ENCODE measurements around the gene SOBP.

The SOBP gene

GRCh38 chr6:107666981-107667601 lies 177.2 kb downstream of the SOBP start:
- TF ChIP-seq ZNF274 (IDR thresholded peaks at IDR 0.05; ENCODE audit: low read depth, low read length): no peak

GRCh38 chr6:107667790-107668189 lies 177.9 kb downstream of the SOBP start:
- no peak for TF ChIP-seq ZNF274 (IDR thresholded peaks at IDR 0.05; ENCODE audit: low read depth, low read length)
- no peak overlapping the region for H3K4me3 ChIP-seq (ENCODE audit: low read length)

More at GRCh38 chr6:107666981-107667601, 177.2 kb downstream of the SOBP start:
- no peak overlapping the region for H3K4me3 ChIP-seq (ENCODE audit: low read length)

GRCh38 chr6:107668743-107669474 lies 179.0 kb downstream of the SOBP start:
- H3K4me3 ChIP-seq (ENCODE audit: low read length): no peak overlapping the region
- no peak for TF ChIP-seq ZNF274 (IDR thresholded peaks at IDR 0.05; ENCODE audit: low read depth, low read length)

GRCh38 chr6:107670792-107671199 lies 180.9 kb downstream of the SOBP start:
- H3K4me3 ChIP-seq (ENCODE audit: low read length): no peak overlapping the region

GRCh38 chr6:107673076-107673494 lies 183.2 kb downstream of the SOBP start:
- TF ChIP-seq ZNF274 (IDR thresholded peaks at IDR 0.05; ENCODE audit: low read depth, low read length): no peak
- H3K4me3 ChIP-seq (ENCODE audit: low read length): no peak overlapping the region

More at GRCh38 chr6:107670792-107671199, 180.9 kb downstream of the SOBP start:
- no peak for TF ChIP-seq ZNF274 (IDR thresholded peaks at IDR 0.05; ENCODE audit: low read depth, low read length)

- H3K4me3 ChIP-seq (ENCODE audit: low read length): no peak overlapping the region
- no peak for TF ChIP-seq ZNF274 (IDR thresholded peaks at IDR 0.05; ENCODE audit: low read depth, low read length)
Measured at GRCh38 chr6:107674995-107675738, 185.2 kb downstream of the SOBP start.

GRCh38 chr6:107676042-107676441 lies 186.1 kb downstream of the SOBP start:
- H3K4me3 ChIP-seq (ENCODE audit: low read length): no peak overlapping the region
- no peak for TF ChIP-seq ZNF274 (IDR thresholded peaks at IDR 0.05; ENCODE audit: low read depth, low read length)

- no peak overlapping the region for H3K4me3 ChIP-seq (ENCODE audit: low read length)
Measured at GRCh38 chr6:107677399-107677798, 187.5 kb downstream of the SOBP start.

GRCh38 chr6:107679457-107679856 lies 189.5 kb downstream of the SOBP start:
- TF ChIP-seq ZNF274 (IDR thresholded peaks at IDR 0.05; ENCODE audit: low read depth, low read length): no peak
- H3K4me3 ChIP-seq (ENCODE audit: low read length): no peak overlapping the region

More at GRCh38 chr6:107677399-107677798, 187.5 kb downstream of the SOBP start:
- TF ChIP-seq ZNF274 (IDR thresholded peaks at IDR 0.05; ENCODE audit: low read depth, low read length): no peak

GRCh38 chr6:107682721-107683120 lies 192.8 kb downstream of the SOBP start:
- H3K4me3 ChIP-seq (ENCODE audit: low read length): no peak overlapping the region
- TF ChIP-seq ZNF274 (IDR thresholded peaks at IDR 0.05; ENCODE audit: low read depth, low read length): no peak

GRCh38 chr6:107683183-107683582 lies 193.3 kb downstream of the SOBP start:
- no peak for TF ChIP-seq ZNF274 (IDR thresholded peaks at IDR 0.05; ENCODE audit: low read depth, low read length)
- no peak overlapping the region for H3K4me3 ChIP-seq (ENCODE audit: low read length)

- no peak overlapping the region for H3K4me3 ChIP-seq (ENCODE audit: low read length)
- TF ChIP-seq ZNF274 (IDR thresholded peaks at IDR 0.05; ENCODE audit: low read depth, low read length): no peak
Measured at GRCh38 chr6:107684996-107685395, 195.1 kb downstream of the SOBP start.

GRCh38 chr6:107689190-107689589 lies 199.3 kb downstream of the SOBP start:
- no peak overlapping the region for H3K4me3 ChIP-seq (ENCODE audit: low read length)
- no peak for TF ChIP-seq ZNF274 (IDR thresholded peaks at IDR 0.05; ENCODE audit: low read depth, low read length)

- TF ChIP-seq ZNF274 (IDR thresholded peaks at IDR 0.05; ENCODE audit: low read depth, low read length): no peak
- no peak overlapping the region for H3K4me3 ChIP-seq (ENCODE audit: low read length)
Measured at GRCh38 chr6:107689951-107690642, 200.2 kb downstream of the SOBP start.

Data from GM08714 (cell line).